PC-9 (cell line): ENCODE measurements around the gene KLHL40. TPM values are rescaled to one million over a fixed set of nuclear protein-coding genes. Genes with fewer than 3 reads are reported as not detected.

ENCODE experiments used
- BruUV-seq: library from RNA; stranded (reverse); fragments of 400-500 nt; replicated peaks from 2 replicates; lab custom pipeline; 2021; lab: Mats Ljungman, UMichigan
- CTCF ChIA-PET: fragments of 300-600 bp; sonication (Branson Sonifier 250); formaldehyde crosslinking; loops from one replicate; lab custom pipeline; 2022; ENCODE audit warnings: antibody characterized with exemption; lab: Charles Lee
- POLR2A ChIA-PET: fragments of 300-600 bp; sonication (Branson Sonifier 250); formaldehyde crosslinking; loops from one replicate; lab custom pipeline; 2022; ENCODE audit warnings: antibody characterized with exemption; ENCODE audit not compliant: unreplicated experiment; lab: Charles Lee
- DNase-seq, 2 experiments: peaks; one replicate each; pipeline versions ENCODE4 v3.0.0 to v3.0.0-alpha.2; 2015 to 2022; ENCODE audit warnings: mixed read lengths in 1 of 2
- H2AFZ ChIP-seq: fragments of 200-600 bp; sonication (generic); 2 replicates; pipeline ENCODE4 v1.8.1; 2017; ENCODE audit warnings: antibody characterized with exemption
- H3F3A ChIP-seq: fragments of 200-600 bp; sonication (generic); 2 replicates; pipeline ENCODE4 v1.8.1; 2017; ENCODE audit warnings: antibody characterized with exemption, mild to moderate bottlenecking, low read depth; ENCODE audit not compliant: insufficient read depth
- H3K27ac ChIP-seq: fragments of 200-600 bp; sonication (generic); 2 replicates; pipeline ENCODE4 v1.6.1; 2016; ENCODE audit warnings: mixed run types
- H3K27me3 ChIP-seq: fragments of 200-600 bp; sonication (generic); 2 replicates; pipeline ENCODE4 v1.6.1; 2016; ENCODE audit warnings: low read depth, mixed run types; ENCODE audit not compliant: insufficient read depth
- H3K36me3 ChIP-seq: fragments of 200-600 bp; sonication (generic); 2 replicates; pipeline ENCODE4 v1.6.1; 2016; ENCODE audit warnings: low read depth, mixed run types
- H3K4me1 ChIP-seq: fragments of 200-600 bp; sonication (generic); replicated peaks from 2 replicates; pipeline ENCODE4 v1.6.1; 2016; ENCODE audit warnings: mixed run types; ENCODE audit not compliant: insufficient read depth
- H3K4me2 ChIP-seq: fragments of 200-600 bp; sonication (generic); 2 replicates; pipeline ENCODE4 v1.6.1; 2017; ENCODE audit warnings: mixed run types
- H3K4me3 ChIP-seq: fragments of 200-600 bp; sonication (generic); 2 replicates; pipeline ENCODE4 v1.6.1; 2016; ENCODE audit warnings: mixed run types
- H3K79me2 ChIP-seq: fragments of 200-600 bp; sonication (generic); 2 replicates; pipeline ENCODE4 v1.6.1; 2017; ENCODE audit warnings: low read depth, mixed run types
- H3K9me2 ChIP-seq: fragments of 200-600 bp; sonication (generic); 2 replicates; pipeline ENCODE4 v1.8.1; 2017; ENCODE audit warnings: mild to moderate bottlenecking; ENCODE audit not compliant: insufficient read depth
- H3K9me3 ChIP-seq: fragments of 200-600 bp; sonication (generic); 2 replicates; pipeline ENCODE4 v1.8.1; 2016; ENCODE audit warnings: low read depth; ENCODE audit not compliant: insufficient read depth
- H4K20me1 ChIP-seq: fragments of 200-600 bp; sonication (generic); 2 replicates; pipeline ENCODE4 v1.8.1; 2017; ENCODE audit not compliant: insufficient read depth
- CTCF ChIP-seq: fragments of 200-600 bp; sonication (generic); conservative IDR thresholded peaks from 2 replicates; pipeline ENCODE4 v1.6.1; 2017; ENCODE audit warnings: mixed run types, antibody characterized with exemption, mild to moderate bottlenecking, moderate library complexity
- EZH2 ChIP-seq: fragments of 200-600 bp; sonication (generic); IDR thresholded peaks from 2 replicates; pipeline ENCODE4 v1.8.0; 2017; ENCODE audit warnings: antibody characterized with exemption, low read depth
- intact Hi-C: fragments of 100-400 bp; cut with micrococcal nuclease; formaldehyde crosslinking; loops from one replicate; pipeline ENCODE4 v1.10.0; 2022; ENCODE audit not compliant: unreplicated experiment
- total RNA-seq: library from RNA; stranded (reverse); gene quantifications from 2 replicates; pipeline ENCODE4 v1.2.3, GENCODE V29; 2021

KLHL40 gene
- total RNA-seq, 1 experiment from 2014 or later, result not detected

GRCh38 chr3:42733501-42734262 lies 48.3 kb downstream of the KLHL40 start:
- Histone ChIP-seq H3K36me3 (no peaks in the 10 kb centered on the region), H4K20me1 (no peaks in the 10 kb centered on the region), H3K4me1 (no peaks in the 10 kb centered on the region), H3K9me3 (no peaks in the 10 kb centered on the region), H3K79me2 (no peaks in the 10 kb centered on the region), H3K4me2 (no peak overlapping the region), H3K9me2 (no peaks in the 10 kb centered on the region), H3F3A (no peaks in the 10 kb centered on the region), H3K4me3 (no peak overlapping the region), H2AFZ (no peak overlapping the region), H3K27ac (no peak overlapping the region), H3K27me3 (0 out of 2 replicates have a peak, but pooled peaks cover 6% of the 10 kb centered on the region)
- BruUV-seq, result no TSS peak
- no peak for DNase-seq
- CTCF ChIA-PET, result no interaction called here
- TF ChIP-seq EZH2 (no peak), CTCF (no peak)
- intact Hi-C loops, result no loop called here
- POLR2A ChIA-PET, result no interaction called here

GRCh38 chr3:42734263-42734860 lies 49.0 kb downstream of the KLHL40 start:
- H3K4me2 ChIP-seq, result no peak overlapping the region
- DNase-seq, result no peak
- ChIA-PET CTCF (interaction anchor here (0.6 kb wide), 1 partner anchor 10 kb away, joined by 14 read pairs; no protein-coding TSS in a partner anchor), POLR2A (no interaction called here)
- H3K4me3 ChIP-seq, result no peak overlapping the region
- no TSS peak for BruUV-seq
- no peak for TF ChIP-seq CTCF
- TF ChIP-seq EZH2, result no peak
- H3K27me3 ChIP-seq, result 0 out of 2 replicates have a peak, but pooled peaks cover 6% of the 10 kb centered on the region
- no peaks in the 10 kb centered on the region for H3K9me2 ChIP-seq
- H3K4me1 ChIP-seq, result no peaks in the 10 kb centered on the region
- H3K9me3 ChIP-seq, result no peaks in the 10 kb centered on the region
- no peak overlapping the region for H3K27ac ChIP-seq
- intact Hi-C loops, result no loop called here
- H2AFZ ChIP-seq, result no peak overlapping the region
- no peaks in the 10 kb centered on the region for H3K36me3 ChIP-seq
- no peaks in the 10 kb centered on the region for H3F3A ChIP-seq
- no peaks in the 10 kb centered on the region for H3K79me2 ChIP-seq
- no peaks in the 10 kb centered on the region for H4K20me1 ChIP-seq

- no TSS peak for BruUV-seq
These were observed 49.7 kb downstream of the KLHL40 start for GRCh38 chr3:42735019-42735418.

More at GRCh38 chr3:42735019-42735418, 49.7 kb downstream of the KLHL40 start:
- no peaks in the 10 kb centered on the region for H4K20me1 ChIP-seq
- no peak overlapping the region for H3K4me3 ChIP-seq
- H3K4me1 ChIP-seq, result no peaks in the 10 kb centered on the region
- POLR2A ChIA-PET, result no interaction called here
- no peak overlapping the region for H3K27ac ChIP-seq
- no peaks in the 10 kb centered on the region for H3K9me3 ChIP-seq
- no peaks in the 10 kb centered on the region for H3F3A ChIP-seq
- no peak overlapping the region for H2AFZ ChIP-seq
- no peaks in the 10 kb centered on the region for H3K9me2 ChIP-seq
- no peak for TF ChIP-seq CTCF
- no peak for TF ChIP-seq EZH2
- CTCF ChIA-PET, result no interaction called here
- H3K79me2 ChIP-seq, result no peaks in the 10 kb centered on the region
- no peak for DNase-seq
- H3K27me3 ChIP-seq, result 0 out of 2 replicates have a peak, but pooled peaks cover 6% of the 10 kb centered on the region
- H3K4me2 ChIP-seq, result no peak overlapping the region
- intact Hi-C loops, result no loop called here
- no peaks in the 10 kb centered on the region for H3K36me3 ChIP-seq
